ENCODE measurements around the gene MCMBP. TPM values are rescaled to one million over a fixed set of nuclear protein-coding genes. Genes with fewer than 3 reads are reported as not detected.

Gene MCMBP
- total and polyA plus RNA-seq, 8 donors, result 40.6 to 66.5 (median 61.4) TPM

Other genes with a start within 250 kb of the MCMBP start
- 10 to 100 TPM; 43.1 to 49.9 TPM for gene BAG3, start 221.5 kb downstream of the MCMBP start, total RNA-seq
- 10 to 100 TPM; 15.5 to 22.6 (median 18.7) TPM for gene BAG3, start 221.5 kb downstream of the MCMBP start, polyA plus RNA-seq (ENCODE audit: insufficient read length in 6 of 6)
- gene INPP5F, start 146.8 kb downstream of the MCMBP start, total RNA-seq, result 10 to 100 TPM; 10.9 to 18.6 TPM
- 10 to 100 TPM; 36.6 to 46.5 (median 42.6) TPM for gene INPP5F, start 146.8 kb downstream of the MCMBP start, polyA plus RNA-seq (ENCODE audit: insufficient read length in 6 of 6)
- 10 to 100 TPM; 61.4 to 63.4 TPM for gene SEC23IP, start 19.9 kb upstream of the MCMBP start, total RNA-seq
- gene SEC23IP, start 19.9 kb upstream of the MCMBP start, polyA plus RNA-seq (ENCODE audit: insufficient read length in 6 of 6), result 10 to 100 TPM; 66.8 to 77.5 (median 72.3) TPM